Astrocyte (in vitro differentiated cells and primary cell): Measurements from ENCODE around the gene OR8I2. TPM values are rescaled to one million over a fixed set of nuclear protein-coding genes. Genes with fewer than 3 reads are reported as not detected.
"Not testable (repeated sequence)": the region's sequence is repeated elsewhere in the genome, so short reads cannot be mapped to it uniquely, and the experiment has no call there.

ENCODE experiments used
- DNase-seq: peaks from one replicate; pipeline ENCODE4 v3.0.0-alpha.2; 2010; ENCODE audit warnings: low read depth
- FAIRE-seq: peaks from 2 replicates; lab custom pipeline; 2011; peaks lifted over from hg19 to GRCh38; lab: Jason Lieb, UNC
- H2AFZ ChIP-seq: 2 replicates; pipeline ENCODE4 v1.6.0; 2012; ENCODE audit warnings: low read depth, low read length, inconsistent platforms
- H3K27ac ChIP-seq: 2 replicates; pipeline ENCODE4 v1.5.1; 2011; ENCODE audit warnings: low read depth, low read length, inconsistent platforms
- H3K27me3 ChIP-seq: 2 replicates; pipeline ENCODE4 v1.6.0; 2011; ENCODE audit warnings: low read length, inconsistent platforms; ENCODE audit not compliant: insufficient read depth
- H3K36me3 ChIP-seq: 2 replicates; pipeline ENCODE4 v1.5.1; 2011; ENCODE audit warnings: low read length, inconsistent platforms; ENCODE audit not compliant: insufficient read depth
- H3K4me1 ChIP-seq: 2 replicates; pipeline ENCODE4 v1.5.1; 2011; ENCODE audit warnings: low read length, inconsistent platforms; ENCODE audit not compliant: insufficient read depth
- H3K4me2 ChIP-seq: 2 replicates; pipeline ENCODE4 v1.6.0; 2012; ENCODE audit warnings: low read length, inconsistent platforms
- H3K4me3 ChIP-seq: 2 replicates; pipeline ENCODE4 v1.5.1; 2011; ENCODE audit warnings: low read depth, mild to moderate bottlenecking, low read length, inconsistent platforms; ENCODE audit not compliant: insufficient read depth
- H3K79me2 ChIP-seq: 2 replicates; pipeline ENCODE4 v1.6.0; 2012; ENCODE audit warnings: mild to moderate bottlenecking, low read length, inconsistent platforms; ENCODE audit not compliant: insufficient read depth
- H3K9ac ChIP-seq: 2 replicates; pipeline ENCODE4 v1.6.0; 2012; ENCODE audit warnings: mild to moderate bottlenecking, low read length, inconsistent platforms
- H3K9me3 ChIP-seq: 2 replicates; pipeline ENCODE4 v1.5.1; 2012; ENCODE audit warnings: low read depth, mild to moderate bottlenecking, low read length, inconsistent platforms; ENCODE audit not compliant: insufficient read depth
- H4K20me1 ChIP-seq: 2 replicates; pipeline ENCODE4 v1.6.0; 2012; ENCODE audit warnings: low read length, inconsistent platforms; ENCODE audit not compliant: insufficient read depth
- H3K27ac Mint-ChIP-seq: one replicate; pipeline ENCODE4 v1.8.0; 2021; ENCODE audit warnings: mild to moderate bottlenecking, mixed read lengths; ENCODE audit not compliant: unreplicated experiment
- H3K27me3 Mint-ChIP-seq: one replicate; pipeline ENCODE4 v1.8.0; 2021; ENCODE audit warnings: low read depth, mixed read lengths; ENCODE audit not compliant: unreplicated experiment
- H3K36me3 Mint-ChIP-seq: one replicate; pipeline ENCODE4 v1.8.0; 2021; ENCODE audit warnings: low read depth, mixed read lengths; ENCODE audit not compliant: unreplicated experiment
- H3K4me1 Mint-ChIP-seq: one replicate; pipeline ENCODE4 v1.8.0; 2021; ENCODE audit warnings: low read depth, mixed read lengths; ENCODE audit not compliant: unreplicated experiment
- H3K4me3 Mint-ChIP-seq: one replicate; pipeline ENCODE4 v1.8.0; 2021; ENCODE audit warnings: mild to moderate bottlenecking, moderate library complexity, mixed read lengths; ENCODE audit not compliant: unreplicated experiment
- H3K9me3 Mint-ChIP-seq: one replicate; pipeline ENCODE4 v1.8.0; 2021; ENCODE audit warnings: mild to moderate bottlenecking, mixed read lengths; ENCODE audit not compliant: unreplicated experiment
- CTCF ChIP-seq: IDR thresholded peaks from 2 replicates; pipeline ENCODE4 v1.5.1; 2011; ENCODE audit warnings: low read depth, mild to moderate bottlenecking, inconsistent platforms, low read length, moderate library complexity; ENCODE audit not compliant: insufficient read depth
- EZH2 ChIP-seq: IDR thresholded peaks from 2 replicates; pipeline ENCODE4 v1.6.1; 2012; ENCODE audit warnings: mild to moderate bottlenecking, low read length, inconsistent platforms; ENCODE audit not compliant: insufficient read depth
- total RNA-seq: library from RNA; stranded (reverse); gene quantifications from 2 replicates; pipeline ENCODE4 v1.2.1, GENCODE V29; 2021

Gene OR8I2
- total RNA-seq, 1 donor from 2014 or later = not detected

GRCh38 chr11:56049487-56049886 lies 43.6 kb upstream of the OR8I2 start:
- no peak overlapping the region for H3K4me3 Mint-ChIP-seq
- no peaks in the 10 kb centered on the region for H3K36me3 Mint-ChIP-seq
- no peaks in the 10 kb centered on the region for H3K4me1 Mint-ChIP-seq
- Histone ChIP-seq H3K4me2 (no peak overlapping the region), H3K79me2 (no peaks in the 10 kb centered on the region), H3K4me3 (no peak overlapping the region), H3K9me3 (peaks cover 2% of the 10 kb centered on the region), H2AFZ (no peak overlapping the region), H3K36me3 (no peaks in the 10 kb centered on the region), H3K4me1 (no peaks in the 10 kb centered on the region), H3K27me3 (no peaks in the 10 kb centered on the region), H3K9ac (no peak overlapping the region), H3K27ac (no peak overlapping the region), H4K20me1 (no peaks in the 10 kb centered on the region)
- TF ChIP-seq EZH2 = no peak
- no peak for TF ChIP-seq CTCF
- DNase-seq = no peak
- peak overlapping the region; percentile 67 for H3K27ac Mint-ChIP-seq
- no peaks in the 10 kb centered on the region for H3K9me3 Mint-ChIP-seq
- no peaks in the 10 kb centered on the region for H3K27me3 Mint-ChIP-seq
- no peak for FAIRE-seq

- H3K4me2 ChIP-seq = not testable (repeated sequence)
Measured at GRCh38 chr11:56056366-56056765, 36.7 kb upstream of the OR8I2 start.

GRCh38 chr11:56057661-56058237 lies 35.4 kb upstream of the OR8I2 start:
- not testable (repeated sequence) for H3K27me3 Mint-ChIP-seq, H3K27ac Mint-ChIP-seq, H3K79me2 ChIP-seq, H3K27me3 ChIP-seq, H3K27ac ChIP-seq, H3K4me1 Mint-ChIP-seq, H3K9me3 Mint-ChIP-seq, H3K4me3 Mint-ChIP-seq, H3K4me3 ChIP-seq, H2AFZ ChIP-seq, H4K20me1 ChIP-seq, H3K36me3 ChIP-seq, H3K36me3 Mint-ChIP-seq, H3K4me2 ChIP-seq, H3K9ac ChIP-seq, DNase-seq, FAIRE-seq, H3K4me1 ChIP-seq, H3K9me3 ChIP-seq

More at GRCh38 chr11:56056366-56056765, 36.7 kb upstream of the OR8I2 start:
- not testable (repeated sequence) for H3K27ac Mint-ChIP-seq, H3K4me1 Mint-ChIP-seq, FAIRE-seq, H3K79me2 ChIP-seq, H2AFZ ChIP-seq, H3K9me3 ChIP-seq, H3K9me3 Mint-ChIP-seq, H3K4me3 ChIP-seq, DNase-seq, H3K27me3 ChIP-seq, H3K9ac ChIP-seq, H3K27me3 Mint-ChIP-seq, H3K36me3 ChIP-seq, H4K20me1 ChIP-seq, H3K4me3 Mint-ChIP-seq, H3K36me3 Mint-ChIP-seq, H3K27ac ChIP-seq, H3K4me1 ChIP-seq

- not testable (repeated sequence) for H3K27ac ChIP-seq, H3K4me2 ChIP-seq, H4K20me1 ChIP-seq, H3K36me3 ChIP-seq, H3K4me1 ChIP-seq, H2AFZ ChIP-seq, H3K4me1 Mint-ChIP-seq, H3K27me3 ChIP-seq, H3K9ac ChIP-seq, H3K27me3 Mint-ChIP-seq, H3K27ac Mint-ChIP-seq, H3K4me3 Mint-ChIP-seq, H3K4me3 ChIP-seq, DNase-seq, H3K9me3 Mint-ChIP-seq, H3K79me2 ChIP-seq, H3K9me3 ChIP-seq, H3K36me3 Mint-ChIP-seq, FAIRE-seq
Measured at GRCh38 chr11:56058260-56058780, 34.8 kb upstream of the OR8I2 start.
